ENCODE results near the gene NCBP2L.

Gene NCBP2L

GRCh38 chrX:107777536-107777832, at the start of gene NCBP2L:
Gene NCBP2L (plus strand): TSS chrX:107777733. CDS start chrX:107794221, 16,488 bp downstream.
- DNase-seq (ENCODE audit: low read depth) = no peak
- TF ChIP-seq CTCF (IDR thresholded peaks at IDR 0.05; ENCODE audit: low read length, missing control alignments) = no peak
- H3K4me3 ChIP-seq (replicated peaks; ENCODE audit: low read depth, low read length) = peak within 1 kb of the TSS; percentile 56

GRCh38 chrX:107728371-107729099, 49.0 kb upstream of the NCBP2L start:
- no peak overlapping the region for H3K4me3 ChIP-seq (replicated peaks; ENCODE audit: low read depth, low read length)
- DNase-seq (ENCODE audit: low read depth) = no peak
- TF ChIP-seq CTCF (IDR thresholded peaks at IDR 0.05; ENCODE audit: low read length, missing control alignments) = no peak

- H3K4me3 ChIP-seq (replicated peaks; ENCODE audit: low read depth, low read length) = no peak overlapping the region
- DNase-seq (ENCODE audit: low read depth) = peak; percentile 57
- no peak for TF ChIP-seq CTCF (IDR thresholded peaks at IDR 0.05; ENCODE audit: low read length, missing control alignments)
Measured at GRCh38 chrX:107729558-107730297, 47.8 kb upstream of the NCBP2L start.

- H3K4me3 ChIP-seq (replicated peaks; ENCODE audit: low read depth, low read length) = no peak overlapping the region
- no peak for TF ChIP-seq CTCF (IDR thresholded peaks at IDR 0.05; ENCODE audit: low read length, missing control alignments)
- no peak for DNase-seq (ENCODE audit: low read depth)
Measured at GRCh38 chrX:107730298-107730655, 47.3 kb upstream of the NCBP2L start.

- H3K4me3 ChIP-seq (replicated peaks; ENCODE audit: low read depth, low read length) = no peak overlapping the region
- DNase-seq (ENCODE audit: low read depth) = peak; percentile 44
- no peak for TF ChIP-seq CTCF (IDR thresholded peaks at IDR 0.05; ENCODE audit: low read length, missing control alignments)
Measured at GRCh38 chrX:107730991-107731766, 46.4 kb upstream of the NCBP2L start.

GRCh38 chrX:107731831-107732502, 45.6 kb upstream of the NCBP2L start:
- peak; percentile 96 for DNase-seq (ENCODE audit: low read depth)

More at GRCh38 chrX:107731831-107732502, 45.6 kb upstream of the NCBP2L start:
- no peak for TF ChIP-seq CTCF (IDR thresholded peaks at IDR 0.05; ENCODE audit: low read length, missing control alignments)
- H3K4me3 ChIP-seq (replicated peaks; ENCODE audit: low read depth, low read length) = no peak overlapping the region
